Astrocyte (in vitro differentiated cells and primary cell): ENCODE results near the gene GDPD4. TPM values are rescaled to one million over a fixed set of nuclear protein-coding genes. Genes with fewer than 3 reads are reported as not detected.

Source experiments
- DNase-seq: peaks from one replicate; pipeline ENCODE4 v3.0.0-alpha.2; 2010; ENCODE audit warnings: low read depth
- FAIRE-seq: peaks from 2 replicates; lab custom pipeline; 2011; peaks lifted over from hg19 to GRCh38; lab: Jason Lieb, UNC
- H2AFZ ChIP-seq: 2 replicates; pipeline ENCODE4 v1.6.0; 2012; ENCODE audit warnings: low read depth, low read length, inconsistent platforms
- H3K27ac ChIP-seq: 2 replicates; pipeline ENCODE4 v1.5.1; 2011; ENCODE audit warnings: low read depth, low read length, inconsistent platforms
- H3K27me3 ChIP-seq: 2 replicates; pipeline ENCODE4 v1.6.0; 2011; ENCODE audit warnings: low read length, inconsistent platforms; ENCODE audit not compliant: insufficient read depth
- H3K36me3 ChIP-seq: 2 replicates; pipeline ENCODE4 v1.5.1; 2011; ENCODE audit warnings: low read length, inconsistent platforms; ENCODE audit not compliant: insufficient read depth
- H3K4me1 ChIP-seq: 2 replicates; pipeline ENCODE4 v1.5.1; 2011; ENCODE audit warnings: low read length, inconsistent platforms; ENCODE audit not compliant: insufficient read depth
- H3K4me2 ChIP-seq: 2 replicates; pipeline ENCODE4 v1.6.0; 2012; ENCODE audit warnings: low read length, inconsistent platforms
- H3K4me3 ChIP-seq: 2 replicates; pipeline ENCODE4 v1.5.1; 2011; ENCODE audit warnings: low read depth, mild to moderate bottlenecking, low read length, inconsistent platforms; ENCODE audit not compliant: insufficient read depth
- H3K79me2 ChIP-seq: 2 replicates; pipeline ENCODE4 v1.6.0; 2012; ENCODE audit warnings: mild to moderate bottlenecking, low read length, inconsistent platforms; ENCODE audit not compliant: insufficient read depth
- H3K9ac ChIP-seq: 2 replicates; pipeline ENCODE4 v1.6.0; 2012; ENCODE audit warnings: mild to moderate bottlenecking, low read length, inconsistent platforms
- H3K9me3 ChIP-seq: 2 replicates; pipeline ENCODE4 v1.5.1; 2012; ENCODE audit warnings: low read depth, mild to moderate bottlenecking, low read length, inconsistent platforms; ENCODE audit not compliant: insufficient read depth
- H4K20me1 ChIP-seq: 2 replicates; pipeline ENCODE4 v1.6.0; 2012; ENCODE audit warnings: low read length, inconsistent platforms; ENCODE audit not compliant: insufficient read depth
- H3K27ac Mint-ChIP-seq: one replicate; pipeline ENCODE4 v1.8.0; 2021; ENCODE audit warnings: mild to moderate bottlenecking, mixed read lengths; ENCODE audit not compliant: unreplicated experiment
- H3K27me3 Mint-ChIP-seq: one replicate; pipeline ENCODE4 v1.8.0; 2021; ENCODE audit warnings: low read depth, mixed read lengths; ENCODE audit not compliant: unreplicated experiment
- H3K36me3 Mint-ChIP-seq: one replicate; pipeline ENCODE4 v1.8.0; 2021; ENCODE audit warnings: low read depth, mixed read lengths; ENCODE audit not compliant: unreplicated experiment
- H3K4me1 Mint-ChIP-seq: one replicate; pipeline ENCODE4 v1.8.0; 2021; ENCODE audit warnings: low read depth, mixed read lengths; ENCODE audit not compliant: unreplicated experiment
- H3K4me3 Mint-ChIP-seq: one replicate; pipeline ENCODE4 v1.8.0; 2021; ENCODE audit warnings: mild to moderate bottlenecking, moderate library complexity, mixed read lengths; ENCODE audit not compliant: unreplicated experiment
- H3K9me3 Mint-ChIP-seq: one replicate; pipeline ENCODE4 v1.8.0; 2021; ENCODE audit warnings: mild to moderate bottlenecking, mixed read lengths; ENCODE audit not compliant: unreplicated experiment
- CTCF ChIP-seq: IDR thresholded peaks from 2 replicates; pipeline ENCODE4 v1.5.1; 2011; ENCODE audit warnings: low read depth, mild to moderate bottlenecking, inconsistent platforms, low read length, moderate library complexity; ENCODE audit not compliant: insufficient read depth
- EZH2 ChIP-seq: IDR thresholded peaks from 2 replicates; pipeline ENCODE4 v1.6.1; 2012; ENCODE audit warnings: mild to moderate bottlenecking, low read length, inconsistent platforms; ENCODE audit not compliant: insufficient read depth
- total RNA-seq: library from RNA; stranded (reverse); gene quantifications from 2 replicates; pipeline ENCODE4 v1.2.1, GENCODE V29; 2021

The GDPD4 gene
- total RNA-seq, 1 donor from 2014 or later = not detected

GRCh38 chr11:77212314-77213007, 89.0 kb downstream of the GDPD4 start:
- H3K9me3 Mint-ChIP-seq = peaks cover 6% of the 10 kb centered on the region
- no peak for DNase-seq

DNA sequence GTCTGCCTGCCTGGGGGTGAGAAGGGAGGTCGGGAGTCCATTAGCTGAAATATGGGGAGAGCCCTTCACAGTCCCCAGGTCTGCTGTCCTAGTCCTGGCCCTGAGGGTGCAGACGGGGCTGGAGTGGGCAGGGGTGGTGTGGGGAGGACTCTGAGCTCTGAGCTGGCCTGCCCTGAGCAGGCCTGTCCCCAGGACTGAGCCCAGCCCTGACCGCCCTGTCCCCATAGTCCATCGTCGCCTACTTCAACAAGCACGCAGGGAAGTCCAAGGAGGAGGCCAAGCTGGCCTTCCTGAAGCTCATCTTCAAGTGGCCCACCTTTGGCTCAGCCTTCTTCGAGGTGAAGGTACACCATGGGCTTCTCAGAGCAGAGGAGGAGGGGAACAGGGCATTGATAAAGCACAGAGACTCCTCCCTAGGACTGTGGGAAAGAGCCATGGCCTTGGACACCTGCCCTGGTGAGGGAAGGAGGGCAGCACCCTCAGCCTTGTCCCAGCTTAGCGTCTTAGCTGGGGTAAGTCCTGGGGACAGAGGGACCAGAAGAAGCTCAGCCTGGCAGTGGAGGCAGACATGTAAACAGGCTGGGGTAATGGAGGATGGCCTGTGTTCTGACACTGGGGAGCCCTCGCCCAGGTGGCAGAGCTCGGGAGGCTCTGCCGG, 89.8 kb downstream of the GDPD4 start:
- H3K4me3 Mint-ChIP-seq = no peak overlapping the region
- Histone ChIP-seq H3K4me3 (no peak overlapping the region), H2AFZ (no peak overlapping the region), H3K9ac (no peak overlapping the region), H3K4me1 (no peaks in the 10 kb centered on the region), H3K27me3 (no peaks in the 10 kb centered on the region), H3K27ac (no peak overlapping the region), H4K20me1 (no peaks in the 10 kb centered on the region), H3K79me2 (no peaks in the 10 kb centered on the region), H3K36me3 (no peaks in the 10 kb centered on the region), H3K4me2 (no peak overlapping the region), H3K9me3 (no peaks in the 10 kb centered on the region)
- peaks cover 1% of the 10 kb centered on the region for H3K36me3 Mint-ChIP-seq
- H3K9me3 Mint-ChIP-seq = peaks cover 6% of the 10 kb centered on the region
- no peak overlapping the region for H3K27ac Mint-ChIP-seq
- FAIRE-seq (no peak), DNase-seq (no peak)
- peaks cover 54% of the 10 kb centered on the region for H3K27me3 Mint-ChIP-seq
- H3K4me1 Mint-ChIP-seq = no peaks in the 10 kb centered on the region
- TF ChIP-seq EZH2 (no peak), CTCF (no peak)

More at GRCh38 chr11:77212314-77213007, 89.0 kb downstream of the GDPD4 start:
- Mint-ChIP-seq H3K27me3 (peaks cover 50% of the 10 kb centered on the region), H3K36me3 (peaks cover 1% of the 10 kb centered on the region), H3K4me1 (no peaks in the 10 kb centered on the region), H3K27ac (no peak overlapping the region), H3K4me3 (no peak overlapping the region)
- Histone ChIP-seq H4K20me1 (no peaks in the 10 kb centered on the region), H2AFZ (no peak overlapping the region), H3K79me2 (no peaks in the 10 kb centered on the region), H3K27ac (no peak overlapping the region), H3K9ac (no peak overlapping the region), H3K36me3 (no peaks in the 10 kb centered on the region), H3K9me3 (no peaks in the 10 kb centered on the region), H3K27me3 (no peaks in the 10 kb centered on the region), H3K4me2 (no peak overlapping the region), H3K4me3 (no peak overlapping the region), H3K4me1 (no peaks in the 10 kb centered on the region)
- FAIRE-seq = no peak
- TF ChIP-seq CTCF (no peak), EZH2 (no peak)

GRCh38 chr11:77211040-77211451, 90.4 kb downstream of the GDPD4 start:
- H3K4me1 Mint-ChIP-seq = no peaks in the 10 kb centered on the region
- H3K36me3 ChIP-seq = no peaks in the 10 kb centered on the region
- peaks cover 1% of the 10 kb centered on the region for H3K36me3 Mint-ChIP-seq
- H3K27ac Mint-ChIP-seq = no peak overlapping the region
- H3K27me3 Mint-ChIP-seq = peaks cover 60% of the 10 kb centered on the region
- TF ChIP-seq EZH2 (no peak), CTCF (no peak)
- H3K9ac ChIP-seq = no peak overlapping the region
- H2AFZ ChIP-seq = no peak overlapping the region
- peaks cover 6% of the 10 kb centered on the region for H3K9me3 Mint-ChIP-seq
- no peaks in the 10 kb centered on the region for H3K9me3 ChIP-seq
- DNase-seq (no peak), FAIRE-seq (no peak)
- no peak overlapping the region for H3K4me3 ChIP-seq
- H3K4me3 Mint-ChIP-seq = no peak overlapping the region
- no peaks in the 10 kb centered on the region for H4K20me1 ChIP-seq
- no peaks in the 10 kb centered on the region for H3K4me1 ChIP-seq
- H3K79me2 ChIP-seq = no peaks in the 10 kb centered on the region
- H3K27me3 ChIP-seq = no peaks in the 10 kb centered on the region
- H3K4me2 ChIP-seq = no peak overlapping the region
- no peak overlapping the region for H3K27ac ChIP-seq
